SK-N-SH treated with all-trans-retinoic acid at 6 μM for 48 hours (cell line): Measurements from ENCODE around the gene GPR153.

Experiments used
- ATAC-seq: fragments of 200-7000 bp; cut with Tn5 transposase; 3 replicates; pipeline ENCODE4 v1.9.1; 2020; ENCODE audit warnings: mild to moderate bottlenecking, moderate library complexity
- ARNTL ChIP-seq: fragments of 450-650 bp; formaldehyde crosslinking; IDR thresholded peaks from 2 replicates; pipeline ENCODE4 v1.5.0; 2020; ENCODE audit warnings: low read depth, mild to moderate bottlenecking, moderate library complexity, borderline replicate concordance
- BACH2 ChIP-seq: fragments of 250-450 bp; sonication (Bioruptor Pico); IDR thresholded peaks from 2 replicates; pipeline ENCODE4 v1.9.0; 2021; ENCODE audit warnings: mild to moderate bottlenecking, borderline replicate concordance
- CREB5 ChIP-seq: fragments of 250-450 bp; sonication (Bioruptor Pico); IDR thresholded peaks from 2 replicates; pipeline ENCODE4 v1.5.1; 2020; ENCODE audit warnings: low read depth, mild to moderate bottlenecking, moderate library complexity
- CSDC2 ChIP-seq: fragments of 250-450 bp; sonication (Bioruptor Pico); IDR thresholded peaks from 2 replicates; pipeline ENCODE4 v1.5.0; 2020; ENCODE audit warnings: mild to moderate bottlenecking, moderate library complexity
- CSRNP3 ChIP-seq: fragments of 250-450 bp; sonication (Bioruptor Pico); IDR thresholded peaks from 2 replicates; pipeline ENCODE4 v1.5.1; 2021; ENCODE audit warnings: mild to moderate bottlenecking, moderate library complexity
- ESRRG ChIP-seq: fragments of 250-450 bp; sonication (Bioruptor Pico); IDR thresholded peaks from 2 replicates; pipeline ENCODE4 v1.6.1; 2021; ENCODE audit warnings: mild to moderate bottlenecking
- ISL1 ChIP-seq: fragments of 250-450 bp; sonication (Bioruptor Pico); IDR thresholded peaks from 2 replicates; pipeline ENCODE4 v2.1.2; 2022; ENCODE audit warnings: mild to moderate bottlenecking, moderate library complexity
- OSR1 ChIP-seq: fragments of 250-450 bp; sonication (Bioruptor Pico); IDR thresholded peaks from 2 replicates; pipeline ENCODE4 v1.8.0; 2022; ENCODE audit warnings: moderate library complexity, mild to moderate bottlenecking, inconsistent platforms
- PATZ1 ChIP-seq: fragments of 250-450 bp; sonication (Bioruptor Pico); IDR thresholded peaks from 2 replicates; pipeline ENCODE4 v1.8.0; 2020; ENCODE audit warnings: mild to moderate bottlenecking, moderate library complexity, borderline replicate concordance
- POU6F1 ChIP-seq: fragments of 250-450 bp; sonication (Bioruptor Pico); IDR thresholded peaks from 2 replicates; pipeline ENCODE4 v1.8.0; 2021; ENCODE audit warnings: low read depth, mild to moderate bottlenecking, moderate library complexity, borderline replicate concordance
- PPARA ChIP-seq: fragments of 250-450 bp; sonication (Bioruptor Pico); IDR thresholded peaks from 2 replicates; pipeline ENCODE4 v1.5.0; 2020; ENCODE audit warnings: mild to moderate bottlenecking, borderline replicate concordance
- RARB ChIP-seq: fragments of 250-450 bp; sonication (Bioruptor Pico); IDR thresholded peaks from 2 replicates; pipeline ENCODE4 v1.8.0; 2021; ENCODE audit warnings: mild to moderate bottlenecking, moderate library complexity
- TOX ChIP-seq: fragments of 250-450 bp; sonication (Bioruptor Pico); IDR thresholded peaks from 2 replicates; pipeline ENCODE4 v1.8.0; 2021; ENCODE audit warnings: mild to moderate bottlenecking, moderate library complexity, borderline replicate concordance
- TSHZ2 ChIP-seq: fragments of 250-450 bp; sonication (Bioruptor Pico); IDR thresholded peaks from 2 replicates; pipeline ENCODE4 v1.5.0; 2020; ENCODE audit warnings: mild to moderate bottlenecking, moderate library complexity
- ZC3H10 ChIP-seq: fragments of 250-450 bp; sonication (Bioruptor Pico); IDR thresholded peaks from 2 replicates; pipeline ENCODE4 v1.5.1; 2021; ENCODE audit warnings: mild to moderate bottlenecking, moderate library complexity
- ZFP3 ChIP-seq: fragments of 250-450 bp; sonication (Bioruptor Pico); IDR thresholded peaks from 2 replicates; pipeline ENCODE4 v1.5.0; 2020; ENCODE audit warnings: mild to moderate bottlenecking, moderate library complexity
- ZFP30 ChIP-seq: fragments of 450-650 bp; formaldehyde crosslinking; IDR thresholded peaks from 2 replicates; pipeline ENCODE4 v1.5.0; 2022; ENCODE audit warnings: mild to moderate bottlenecking, moderate library complexity
- ZNF565 ChIP-seq: fragments of 450-650 bp; formaldehyde crosslinking; conservative IDR thresholded peaks from 2 replicates; pipeline ENCODE4 v1.5.0; 2020; ENCODE audit warnings: low read depth, mild to moderate bottlenecking, moderate library complexity
- ZNF70 ChIP-seq: fragments of 450-650 bp; formaldehyde crosslinking; IDR thresholded peaks from 2 replicates; pipeline ENCODE4 v1.5.0; 2020; ENCODE audit warnings: mild to moderate bottlenecking, moderate library complexity
- ZNF8 ChIP-seq: fragments of 450-650 bp; formaldehyde crosslinking; IDR thresholded peaks from 2 replicates; pipeline ENCODE4 v1.5.0; 2020; ENCODE audit warnings: mild to moderate bottlenecking, moderate library complexity

Gene GPR153

GRCh38 chr1:6252374-6252710 lies 8.6 kb downstream of the GPR153 start (continued):
- no peak for TF ChIP-seq CREB5 (CRISPR knock-in tag)
- TF ChIP-seq ZFP30 (CRISPR knock-in tag): no peak
- TF ChIP-seq RARB (CRISPR knock-in tag): no peak
- no peak for TF ChIP-seq ARNTL (CRISPR knock-in tag)
- no peak for TF ChIP-seq ZNF70 (CRISPR knock-in tag)
- no peak for TF ChIP-seq ZNF8 (CRISPR knock-in tag)
- TF ChIP-seq ISL1 (CRISPR knock-in tag): no peak
- no peak for TF ChIP-seq BACH2 (CRISPR knock-in tag)
- TF ChIP-seq ZC3H10 (CRISPR knock-in tag): no peak
- no peak for TF ChIP-seq CSDC2
- TF ChIP-seq, all 23 proteins: peak for 0

- no peak for ATAC-seq
- no peak for TF ChIP-seq CREB5 (CRISPR knock-in tag)
- no peak for TF ChIP-seq PPARA (CRISPR knock-in tag)
- TF ChIP-seq ARNTL (CRISPR knock-in tag): no peak
- no peak for TF ChIP-seq TOX (CRISPR knock-in tag)
- TF ChIP-seq TSHZ2 (CRISPR knock-in tag): no peak
- no peak for TF ChIP-seq POU6F1 (CRISPR knock-in tag)
- no peak for TF ChIP-seq ESRRG (CRISPR knock-in tag)
- no peak for TF ChIP-seq OSR1
- no peak for TF ChIP-seq PATZ1 (CRISPR knock-in tag)
- no peak for TF ChIP-seq CSRNP3
- no peak for TF ChIP-seq ZNF8 (CRISPR knock-in tag)
- TF ChIP-seq ZFP3 (CRISPR knock-in tag): no peak
- no peak for TF ChIP-seq ZNF70 (CRISPR knock-in tag)
- TF ChIP-seq BACH2 (CRISPR knock-in tag): no peak
- no peak for TF ChIP-seq ZNF565 (CRISPR knock-in tag)
- TF ChIP-seq, all 23 proteins: peak for 0
Observed at GRCh38 chr1:6251681-6252373, 9.1 kb downstream of the GPR153 start.
